GM12878 (cell line): Measurements from ENCODE around the gene CTNNA1. TPM values are rescaled to one million over a fixed set of nuclear protein-coding genes. Genes with fewer than 3 reads are reported as not detected.

Experiments used
- ATAC-seq: fragments of 200-7000 bp; cut with Tn5 transposase; 3 replicates; pipeline ENCODE4 v1.9.1; 2020; ENCODE audit warnings: mild to moderate bottlenecking, moderate library complexity
- BruUV-seq: library from RNA; stranded (reverse); fragments of 400-500 nt; replicated peaks from 2 replicates; lab custom pipeline; 2021; lab: Mats Ljungman, UMichigan
- CTCF ChIA-PET: fragments of 300-600 bp; sonication (Branson Sonifier 250); formaldehyde crosslinking; extraction: SDS; loops from one replicate; lab custom pipeline; 2021; ENCODE audit warnings: inconsistent platforms; lab: Yijun Ruan, JAX
- POLR2A ChIA-PET: fragments of 350-600 bp; formaldehyde crosslinking; extraction: SDS; loops from one replicate; lab custom pipeline; 2021; ENCODE audit warnings: inconsistent platforms; lab: Charles Lee
- RAD21 ChIA-PET: fragments of 300-600 bp; sonication (Branson Sonifier 250); formaldehyde crosslinking; loops from one replicate; lab custom pipeline; 2023; ENCODE audit warnings: antibody characterized with exemption; ENCODE audit not compliant: unreplicated experiment; lab: Charles Lee
- SMC1A ChIA-PET: fragments of 300-600 bp; sonication (Branson Sonifier 250); formaldehyde crosslinking; loops from one replicate; lab custom pipeline; 2023; ENCODE audit not compliant: unreplicated experiment, uncharacterized antibody; lab: Charles Lee
- DNase-seq: peaks from one replicate; pipeline ENCODE4 v3.0.0-alpha.2; 2011; ENCODE audit warnings: low read depth, low spot score
- FAIRE-seq: peaks from 3 replicates; lab custom pipeline; 2011; peaks lifted over from hg19 to GRCh38; lab: Jason Lieb, UNC
- H2AFZ ChIP-seq: 2 replicates; pipeline ENCODE4 v1.6.0; 2011; ENCODE audit warnings: low read depth, low read length, control low read depth; ENCODE audit not compliant: control insufficient read depth
- H3K27ac ChIP-seq: 2 replicates; pipeline ENCODE4 v1.5.1; 2011; ENCODE audit warnings: control low read depth; ENCODE audit not compliant: control insufficient read depth, insufficient read depth
- H3K27me3 ChIP-seq, 2 experiments: replicated peaks in 1 of 2; 2 replicates each; pipeline versions ENCODE4 v1.6.0 to v1.6.1; 2011; ENCODE audit warnings: low read length in 1 of 2; ENCODE audit not compliant: control insufficient read depth in 2 of 2, insufficient read depth in 2 of 2
- H3K36me3 ChIP-seq, 2 experiments: 2 replicates each; pipeline ENCODE4 v1.5.1; 2011; ENCODE audit warnings: low read length in 1 of 2; ENCODE audit not compliant: control insufficient read depth in 2 of 2, insufficient read depth in 2 of 2
- H3K4me1 ChIP-seq: 2 replicates; pipeline ENCODE4 v1.6.1; 2011; ENCODE audit warnings: mild to moderate bottlenecking, low read length, moderate library complexity, mixed read lengths; ENCODE audit not compliant: control insufficient read depth, insufficient read depth
- H3K4me2 ChIP-seq: 2 replicates; pipeline ENCODE4 v1.6.0; 2011; ENCODE audit warnings: control low read depth; ENCODE audit not compliant: control insufficient read depth, insufficient read depth
- H3K4me3 ChIP-seq: fragments of 200-600 bp; sonication (generic); 2 replicates; pipeline ENCODE4 v1.5.1; 2016
- H3K79me2 ChIP-seq: 2 replicates; pipeline ENCODE4 v1.6.0; 2011; ENCODE audit warnings: low read length; ENCODE audit not compliant: control insufficient read depth, insufficient read depth
- H3K9ac ChIP-seq: 2 replicates; pipeline ENCODE4 v1.8.0; 2011; ENCODE audit warnings: low read length, control low read depth, mixed read lengths; ENCODE audit not compliant: control insufficient read depth, insufficient read depth
- H3K9me3 ChIP-seq: replicated peaks from 3 replicates; pipeline ENCODE4 v1.5.1; 2011; ENCODE audit warnings: mild to moderate bottlenecking, low read length; ENCODE audit not compliant: control insufficient read depth, insufficient read depth
- H4K20me1 ChIP-seq: 2 replicates; pipeline ENCODE4 v1.6.0; 2011; ENCODE audit not compliant: control insufficient read depth, insufficient read depth
- CBFB ChIP-seq: IDR thresholded peaks from 2 replicates; pipeline ENCODE4 v1.6.1; 2016; ENCODE audit warnings: antibody characterized with exemption, low read depth
- JUNB ChIP-seq: IDR thresholded peaks from 2 replicates; pipeline ENCODE4 v1.6.1; 2016; ENCODE audit warnings: antibody characterized with exemption, mild to moderate bottlenecking
- RCOR1 ChIP-seq: conservative IDR thresholded peaks from 2 replicates; pipeline ENCODE4 v1.6.1; 2012; ENCODE audit warnings: low read depth, low read length, improper control_type of control experiment
- WGBS: methylation state at CpG from one replicate; pipeline ENCODE4 v1.1.6; 2016; ENCODE audit warnings: low lambda C conversion rate; ENCODE audit not compliant: insufficient replicate concordance, insufficient coverage; ENCODE audit errors: missing lambda C conversion rate; 5-methylcytosine and 5-hydroxymethylcytosine counted together
- in situ Hi-C: fragments of 300-500 bp; cut with MboI; formaldehyde crosslinking; loops from 9 replicates; pipeline ENCODE4 v1.14.3; 2018; ENCODE audit warnings: mixed read lengths
- intact Hi-C: fragments of 100-400 bp; cut with micrococcal nuclease; formaldehyde crosslinking; loops from one replicate; pipeline ENCODE4 v1.14.2; 2022; ENCODE audit not compliant: unreplicated experiment
- polyA plus RNA-seq, 11 experiments: library from polyadenylated mRNA; depleted of rRNA in 4 of 11; unstranded in 6 of 11; stranded (reverse) in 5 of 11; fragments of >200 nt; fragmentation: Nextera tagmentation in 4 of 11; fragmentation: Illumina TruSeq in 1 of 11; extraction: Ambion mirVana in 4 of 11; extraction: Trizol in 1 of 11; gene quantifications; 1 replicate in 1 of 11; 2 replicates in 10 of 11; pipeline versions ENCODE4 v1.2.1 to v1.2.3, GENCODE V29; 2011 to 2016; ENCODE audit warnings: inconsistent platforms in 2 of 11, missing spikeins in 2 of 11, low read depth in 1 of 11
- total RNA-seq, 4 experiments: library from RNA; depleted of rRNA in 3 of 4; stranded (reverse); fragments of >200 nt in 3 of 4; fragmentation: Illumina TruSeq in 1 of 4; extraction: Trizol in 1 of 4; gene quantifications; 2 replicates each; pipeline versions ENCODE4 v1.2.1 to v1.2.3, GENCODE V29; 2013 to 2021
- TF ChIP-seq, protein P1 (sequence below): fragments of 450-650 bp; IDR thresholded peaks from 2 replicates; pipeline ENCODE4 v1.6.1; 2017; ENCODE audit warnings: antibody characterized with exemption, mild to moderate bottlenecking, moderate library complexity
- TF ChIP-seq, protein P2 (sequence below): IDR thresholded peaks from 2 replicates; pipeline ENCODE4 v1.6.1; 2012; ENCODE audit warnings: low read depth, low read length, improper control_type of control experiment

The CTNNA1 gene
- total and polyA plus RNA-seq, 10 of the 15 experiments (the other 5 are each of a cell fraction or from before 2014, with no cell fraction given) = 32.6 to 104 (median 57.7) TPM

DNA sequence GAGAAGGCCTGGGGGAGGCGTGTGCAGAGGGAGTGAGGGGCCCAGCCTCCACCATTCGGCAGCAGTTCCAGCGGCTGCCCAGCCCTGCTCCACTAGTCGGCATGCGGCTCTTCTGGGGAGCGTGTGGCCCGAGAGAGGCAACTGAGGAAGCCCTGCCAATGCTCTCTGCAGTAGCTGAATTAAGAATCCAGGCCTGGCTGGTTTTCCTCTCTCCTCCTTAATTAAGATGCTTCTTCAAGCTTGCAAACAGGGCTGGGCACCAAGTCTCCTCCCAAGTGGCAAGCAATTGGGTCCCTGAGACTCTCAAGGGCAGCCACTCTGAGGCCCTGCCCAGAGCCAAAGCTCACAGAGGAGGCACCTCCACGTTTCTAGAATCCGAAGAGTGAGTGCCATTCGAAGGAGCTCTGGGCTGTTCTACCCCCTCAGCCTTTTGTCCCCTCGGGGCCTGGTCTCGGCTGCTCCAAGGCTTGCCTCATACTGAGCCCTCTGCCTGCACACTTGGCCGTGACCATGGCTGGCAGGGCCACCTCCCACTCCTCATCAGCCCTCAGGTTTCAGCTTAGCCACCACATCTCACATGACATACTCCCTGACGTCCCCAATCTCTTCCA, 197.3 kb downstream of the CTNNA1 start:
- Histone ChIP-seq H3K79me2 (no peaks in the 10 kb centered on the region), H3K4me3 (no peak overlapping the region), H3K27me3 (no peaks in the 10 kb centered on the region), H3K36me3 (peaks cover 2 to 4% of the 10 kb centered on the region in 2 experiments; a peak in 3 of 4 replicates), H3K9me3 (no peaks in the 10 kb centered on the region), H2AFZ (no peak overlapping the region), H4K20me1 (no peaks in the 10 kb centered on the region), H3K4me1 (no peaks in the 10 kb centered on the region; the same call in 1 of the 2 replicates), H3K4me2 (no peak overlapping the region), H3K9ac (no peak overlapping the region), H3K27ac (no peak overlapping the region)
- ChIA-PET SMC1A (no interaction called here), POLR2A (no interaction called here), CTCF (no interaction called here), RAD21 (no interaction called here)
- ATAC-seq (no peak), FAIRE-seq (no peak), DNase-seq (no peak)
- TF ChIP-seq, protein P1, sequence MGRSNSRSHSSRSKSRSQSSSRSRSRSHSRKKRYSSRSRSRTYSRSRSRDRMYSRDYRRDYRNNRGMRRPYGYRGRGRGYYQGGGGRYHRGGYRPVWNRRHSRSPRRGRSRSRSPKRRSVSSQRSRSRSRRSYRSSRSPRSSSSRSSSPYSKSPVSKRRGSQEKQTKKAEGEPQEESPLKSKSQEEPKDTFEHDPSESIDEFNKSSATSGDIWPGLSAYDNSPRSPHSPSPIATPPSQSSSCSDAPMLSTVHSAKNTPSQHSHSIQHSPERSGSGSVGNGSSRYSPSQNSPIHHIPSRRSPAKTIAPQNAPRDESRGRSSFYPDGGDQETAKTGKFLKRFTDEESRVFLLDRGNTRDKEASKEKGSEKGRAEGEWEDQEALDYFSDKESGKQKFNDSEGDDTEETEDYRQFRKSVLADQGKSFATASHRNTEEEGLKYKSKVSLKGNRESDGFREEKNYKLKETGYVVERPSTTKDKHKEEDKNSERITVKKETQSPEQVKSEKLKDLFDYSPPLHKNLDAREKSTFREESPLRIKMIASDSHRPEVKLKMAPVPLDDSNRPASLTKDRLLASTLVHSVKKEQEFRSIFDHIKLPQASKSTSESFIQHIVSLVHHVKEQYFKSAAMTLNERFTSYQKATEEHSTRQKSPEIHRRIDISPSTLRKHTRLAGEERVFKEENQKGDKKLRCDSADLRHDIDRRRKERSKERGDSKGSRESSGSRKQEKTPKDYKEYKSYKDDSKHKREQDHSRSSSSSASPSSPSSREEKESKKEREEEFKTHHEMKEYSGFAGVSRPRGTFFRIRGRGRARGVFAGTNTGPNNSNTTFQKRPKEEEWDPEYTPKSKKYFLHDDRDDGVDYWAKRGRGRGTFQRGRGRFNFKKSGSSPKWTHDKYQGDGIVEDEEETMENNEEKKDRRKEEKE = no peak
- TF ChIP-seq RCOR1 (no peak), JUNB (no peak), CBFB (no peak)
- TF ChIP-seq, protein P2, sequence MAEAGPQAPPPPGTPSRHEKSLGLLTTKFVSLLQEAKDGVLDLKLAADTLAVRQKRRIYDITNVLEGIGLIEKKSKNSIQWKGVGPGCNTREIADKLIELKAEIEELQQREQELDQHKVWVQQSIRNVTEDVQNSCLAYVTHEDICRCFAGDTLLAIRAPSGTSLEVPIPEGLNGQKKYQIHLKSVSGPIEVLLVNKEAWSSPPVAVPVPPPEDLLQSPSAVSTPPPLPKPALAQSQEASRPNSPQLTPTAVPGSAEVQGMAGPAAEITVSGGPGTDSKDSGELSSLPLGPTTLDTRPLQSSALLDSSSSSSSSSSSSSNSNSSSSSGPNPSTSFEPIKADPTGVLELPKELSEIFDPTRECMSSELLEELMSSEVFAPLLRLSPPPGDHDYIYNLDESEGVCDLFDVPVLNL = no peak
- BruUV-seq = no TSS peak
- 87% methylated on average over 14 of the region's 14 CpGs for WGBS
- intact Hi-C loops (no loop called here), in situ Hi-C loops (no loop called here)
